GM12878 (cell line): Measurements from ENCODE around the gene UBB. TPM values are rescaled to one million over a fixed set of nuclear protein-coding genes. Genes with fewer than 3 reads are reported as not detected.

Source experiments
- BRCA1 ChIP-seq: IDR thresholded peaks from 2 replicates; pipeline ENCODE4 v1.6.1; 2011; ENCODE audit warnings: low read depth, low read length, improper control_type of control experiment
- DPF2 ChIP-seq: fragments of 450-650 bp; IDR thresholded peaks from 2 replicates; pipeline ENCODE4 v1.6.1; 2017; ENCODE audit warnings: mild to moderate bottlenecking
- E4F1 ChIP-seq: fragments of 450-650 bp; IDR thresholded peaks from 2 replicates; pipeline ENCODE4 v1.6.1; 2018; ENCODE audit warnings: borderline replicate concordance, mild to moderate bottlenecking; ENCODE audit not compliant: partially characterized antibody
- IKZF1 ChIP-seq: fragments of 450-650 bp; conservative IDR thresholded peaks from 2 replicates; pipeline ENCODE4 v1.6.1; 2017; ENCODE audit warnings: antibody characterized with exemption, mild to moderate bottlenecking
- IKZF2 ChIP-seq, 2 experiments: fragments of 450-650 bp; IDR thresholded peaks; 2 replicates each; pipeline ENCODE4 v1.6.1; 2017; ENCODE audit warnings: mild to moderate bottlenecking in 2 of 2, moderate library complexity in 2 of 2
- LARP7 ChIP-seq: fragments of 450-650 bp; IDR thresholded peaks from 2 replicates; pipeline ENCODE4 v1.6.1; 2017; ENCODE audit warnings: mild to moderate bottlenecking
- MXI1 ChIP-seq: fragments of 150-350 bp; IDR thresholded peaks from 2 replicates; pipeline ENCODE4 v1.6.1; 2011; ENCODE audit warnings: low read depth, mild to moderate bottlenecking, inconsistent platforms, low read length, improper control_type of control experiment
- NFYA ChIP-seq: IDR thresholded peaks from 2 replicates; pipeline ENCODE4 v1.6.1; 2011; ENCODE audit warnings: low read depth, mild to moderate bottlenecking, low read length, improper control_type of control experiment, borderline replicate concordance
- PML ChIP-seq: IDR thresholded peaks from 2 replicates; pipeline ENCODE4 v1.6.1; 2012; ENCODE audit warnings: low read length, inconsistent platforms
- RCOR1 ChIP-seq: conservative IDR thresholded peaks from 2 replicates; pipeline ENCODE4 v1.6.1; 2012; ENCODE audit warnings: low read depth, low read length, improper control_type of control experiment
- RELA ChIP-seq: fragments of 450-650 bp; IDR thresholded peaks from 2 replicates; pipeline ENCODE4 v1.8.0; 2014; ENCODE audit warnings: borderline replicate concordance; ENCODE audit not compliant: partially characterized antibody
- SIN3A ChIP-seq: IDR thresholded peaks from 2 replicates; pipeline ENCODE4 v1.6.1; 2012; ENCODE audit warnings: low read depth, low read length, improper control_type of control experiment
- SIX5 ChIP-seq: IDR thresholded peaks from 2 replicates; pipeline ENCODE4 v1.6.1; 2011; ENCODE audit warnings: mild to moderate bottlenecking, low read depth, low read length, moderate library complexity; ENCODE audit not compliant: severe bottlenecking
- SUZ12 ChIP-seq: fragments of 200-600 bp; sonication (generic); IDR thresholded peaks from one replicate; pipeline ENCODE4 v1.6.1; 2018; ENCODE audit warnings: antibody characterized with exemption, mild to moderate bottlenecking; ENCODE audit not compliant: unreplicated experiment
- USF2 ChIP-seq: IDR thresholded peaks from 2 replicates; pipeline ENCODE4 v1.6.1; 2011; ENCODE audit warnings: low read depth, low read length, improper control_type of control experiment, borderline replicate concordance
- YY1 ChIP-seq: IDR thresholded peaks from 2 replicates; pipeline ENCODE4 v1.6.1; 2011; ENCODE audit warnings: low read depth, mild to moderate bottlenecking, low read length
- ZBTB11 ChIP-seq: fragments of 450-650 bp; formaldehyde crosslinking; IDR thresholded peaks from 2 replicates; pipeline ENCODE4 v1.5.0; 2022; ENCODE audit warnings: mild to moderate bottlenecking, missing genetic modification characterization
- ZBTB4 ChIP-seq: fragments of 450-650 bp; formaldehyde crosslinking; IDR thresholded peaks from 2 replicates; pipeline ENCODE4 v1.4.0; 2022; ENCODE audit warnings: mild to moderate bottlenecking, moderate library complexity
- ZNF24 ChIP-seq: fragments of 450-650 bp; IDR thresholded peaks from 2 replicates; pipeline ENCODE4 v1.6.1; 2017; ENCODE audit warnings: antibody characterized with exemption, mild to moderate bottlenecking
- ZZZ3 ChIP-seq: IDR thresholded peaks from 2 replicates; pipeline ENCODE4 v1.6.1; 2011; ENCODE audit warnings: low read depth; ENCODE audit not compliant: control insufficient read depth, insufficient read length
- polyA plus RNA-seq, 11 experiments: library from polyadenylated mRNA; depleted of rRNA in 4 of 11; unstranded in 6 of 11; stranded (reverse) in 5 of 11; fragments of >200 nt; fragmentation: Nextera tagmentation in 4 of 11; fragmentation: Illumina TruSeq in 1 of 11; extraction: Ambion mirVana in 4 of 11; extraction: Trizol in 1 of 11; gene quantifications; 1 replicate in 1 of 11; 2 replicates in 10 of 11; pipeline versions ENCODE4 v1.2.1 to v1.2.3, GENCODE V29; 2011 to 2016; ENCODE audit warnings: inconsistent platforms in 2 of 11, missing spikeins in 2 of 11, low read depth in 1 of 11
- total RNA-seq, 4 experiments: library from RNA; depleted of rRNA in 3 of 4; stranded (reverse); fragments of >200 nt in 3 of 4; fragmentation: Illumina TruSeq in 1 of 4; extraction: Trizol in 1 of 4; gene quantifications; 2 replicates each; pipeline versions ENCODE4 v1.2.1 to v1.2.3, GENCODE V29; 2013 to 2021

The UBB gene
- total and polyA plus RNA-seq, 10 of the 15 experiments (the other 5 are each of a cell fraction or from before 2014, with no cell fraction given), result 1,133 to 4,246 (median 2,099) TPM

- TF ChIP-seq ZNF24, result no peak
- 0 out of 2 replicates have a peak, but pooled peaks have one; percentile 45 for TF ChIP-seq PML
- no peak for TF ChIP-seq SIX5
- 0 out of 2 replicates have a peak, but pooled peaks have one; percentile 18 for TF ChIP-seq YY1
- TF ChIP-seq ZBTB11 (CRISPR knock-in tag), result no peak
- TF ChIP-seq E4F1, result no peak
- TF ChIP-seq DPF2, result no peak; the same call in 1 of the 2 replicates
- no peak for TF ChIP-seq MXI1
- no peak for TF ChIP-seq RCOR1
- TF ChIP-seq LARP7, result no peak
- no peak for TF ChIP-seq SIN3A
- no peak for TF ChIP-seq ZZZ3
- no peak for TF ChIP-seq SUZ12
- TF ChIP-seq IKZF1, result peak; percentile 20
- no peak for TF ChIP-seq ZBTB4 (CRISPR knock-in tag)
- no peak for TF ChIP-seq USF2
- TF ChIP-seq NFYA, result no peak
- no peak for TF ChIP-seq BRCA1
- TF ChIP-seq RELA, result peak; percentile 8
- peak; percentile 57 to 67; a peak in 3 of 4 replicates for TF ChIP-seq IKZF2 (IDR thresholded peaks at IDR 0.05)
These were observed 38.4 kb downstream of the UBB start (continued) for GRCh38 chr17:16419074-16419928.
